Brain microvascular endothelial cell (primary cell): ENCODE results near the gene ENC1.

ENCODE experiments used
- DNase-seq: peaks from one replicate; pipeline ENCODE4 v3.0.0-alpha.2; 2020
- H3K27ac ChIP-seq: fragments of 250-450 bp; sonication (Bioruptor Pico); 2 replicates; pipeline ENCODE4 v1.5.1; 2020; ENCODE audit warnings: mild to moderate bottlenecking, moderate library complexity
- H3K27me3 ChIP-seq: fragments of 250-450 bp; sonication (Bioruptor Pico); replicated peaks from 2 replicates; pipeline ENCODE4 v1.5.1; 2020; ENCODE audit warnings: mild to moderate bottlenecking
- H3K36me3 ChIP-seq: fragments of 250-450 bp; sonication (Bioruptor Pico); replicated peaks from 2 replicates; pipeline ENCODE4 v1.5.1; 2020; ENCODE audit warnings: mild to moderate bottlenecking
- H3K4me3 ChIP-seq: 2 replicates; pipeline ENCODE4 v1.5.1; 2011; ENCODE audit warnings: low read depth, mild to moderate bottlenecking, control low read depth, low read length, moderate library complexity
- CTCF ChIP-seq: IDR thresholded peaks from 2 replicates; pipeline ENCODE4 v1.5.1; 2011; ENCODE audit warnings: low read depth, mild to moderate bottlenecking, moderate library complexity, low read length, control low read depth, inconsistent platforms; ENCODE audit errors: missing control alignments
- in situ Hi-C: cut with HindIII; loops from 2 replicates; pipeline ENCODE4 v1.10.0; 2017; ENCODE audit warnings: low sequenced_read_pairs, low pct_ligation_motif_present

ENC1 gene

GRCh38 chr5:74603376-74603775 is 37.2 kb downstream of the ENC1 start:
- H3K4me3 ChIP-seq: no peak overlapping the region
- H3K27ac ChIP-seq: no peak overlapping the region
- H3K36me3 ChIP-seq: no peaks in the 10 kb centered on the region
- no peaks in the 10 kb centered on the region for H3K27me3 ChIP-seq
- no peak for DNase-seq
- in situ Hi-C loops: no loop called here
- no peak for TF ChIP-seq CTCF

GRCh38 chr5:74599148-74599547 is 41.4 kb downstream of the ENC1 start:
- Histone ChIP-seq H3K27ac (no peak overlapping the region), H3K4me3 (no peak overlapping the region), H3K36me3 (no peaks in the 10 kb centered on the region), H3K27me3 (no peaks in the 10 kb centered on the region)
- in situ Hi-C loops: no loop called here
- TF ChIP-seq CTCF: no peak
- no peak for DNase-seq

GRCh38 chr5:74598731-74599130 is 41.8 kb downstream of the ENC1 start:
- H3K27me3 ChIP-seq: no peaks in the 10 kb centered on the region
- in situ Hi-C loops: no loop called here
- no peak overlapping the region for H3K4me3 ChIP-seq
- peak overlapping the region; percentile 5 for H3K27ac ChIP-seq
- no peak for DNase-seq
- H3K36me3 ChIP-seq: no peaks in the 10 kb centered on the region
- no peak for TF ChIP-seq CTCF

- H3K27ac ChIP-seq: peak overlapping the region; percentile 99
- H3K36me3 ChIP-seq: no peaks in the 10 kb centered on the region
- in situ Hi-C loops: no loop called here
- TF ChIP-seq CTCF: no peak
- H3K4me3 ChIP-seq: no peak overlapping the region
- no peak for DNase-seq
- no peaks in the 10 kb centered on the region for H3K27me3 ChIP-seq
Measured at GRCh38 chr5:74596927-74597326, 43.6 kb downstream of the ENC1 start.

GRCh38 chr5:74595143-74595925 is 45.2 kb downstream of the ENC1 start:
- in situ Hi-C loops: no loop called here
- peak; percentile 18 for TF ChIP-seq CTCF
- no peaks in the 10 kb centered on the region for H3K27me3 ChIP-seq
- H3K36me3 ChIP-seq: no peaks in the 10 kb centered on the region
- peak; percentile 98 for DNase-seq
- H3K27ac ChIP-seq: peak overlapping the region; percentile 99
- no peak overlapping the region for H3K4me3 ChIP-seq
